Bone marrow (tissue), 2 donors: ENCODE data around the gene TUBGCP3.
"Not testable (repeated sequence)": the region's sequence is repeated elsewhere in the genome, so short reads cannot be mapped to it uniquely, and the experiment has no call there.

Experiments used
- DNase-seq, 2 donors: peaks; one replicate each; lab custom pipeline; 2025; lab: John Stamatoyannopoulos, UW

The TUBGCP3 gene

GRCh38 chr13:112530861-112531260 lies 57.1 kb downstream of the TUBGCP3 start:
- no peak for DNase-seq

GRCh38 chr13:112529216-112529615 lies 58.7 kb downstream of the TUBGCP3 start:
- DNase-seq: no peak

- DNase-seq: no peak
These were observed 61.7 kb downstream of the TUBGCP3 start for GRCh38 chr13:112526146-112526853.

- DNase-seq: no peak
These were observed 62.5 kb downstream of the TUBGCP3 start for GRCh38 chr13:112525356-112525945.

DNA sequence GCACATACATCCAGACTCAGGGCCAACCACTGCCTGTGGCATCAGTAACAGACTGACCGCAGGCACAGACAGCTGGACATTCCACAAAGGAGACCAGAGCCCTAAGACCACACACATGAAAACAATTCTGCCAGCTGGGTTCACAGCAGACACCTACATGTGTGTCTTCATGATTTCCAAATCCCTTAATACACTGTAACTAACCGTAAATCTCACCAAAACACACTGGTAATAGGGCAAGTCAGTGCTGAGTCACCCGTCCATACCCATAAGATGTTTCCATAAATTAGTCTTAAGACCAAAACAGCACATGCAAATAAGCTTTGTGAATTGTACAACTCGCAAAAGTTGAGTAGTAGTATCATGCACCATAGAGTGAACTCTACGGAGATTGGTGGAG lies 65.4 kb downstream of the TUBGCP3 start:
- no peak for DNase-seq

DNA sequence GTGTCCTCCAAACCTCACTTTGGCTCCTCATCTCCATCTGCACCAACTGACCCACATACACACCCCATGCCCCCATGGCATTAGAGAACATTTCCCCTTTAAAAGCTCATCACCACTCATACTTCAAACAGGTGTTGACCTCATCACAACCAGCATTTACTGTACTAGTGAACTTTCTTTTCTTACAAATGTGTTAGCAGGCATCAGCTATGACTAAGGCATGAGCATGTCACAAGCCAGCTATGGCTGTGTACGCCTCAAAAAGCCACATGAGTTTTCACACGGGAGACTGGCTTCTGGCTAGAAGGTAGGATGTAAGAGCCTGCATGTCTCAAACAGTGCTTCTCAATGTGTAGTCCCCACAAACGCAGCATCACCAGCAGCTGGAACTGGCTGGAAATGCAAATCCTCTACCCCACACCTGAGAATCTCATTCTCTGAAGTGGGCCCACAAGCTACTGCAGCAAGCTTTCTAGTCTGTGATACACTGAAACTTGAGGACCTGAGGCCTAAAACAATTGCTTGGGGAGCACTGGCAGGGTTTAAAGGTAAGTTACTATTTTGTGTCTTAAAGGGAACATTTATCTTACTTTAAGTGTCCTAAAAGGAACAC lies 66.8 kb downstream of the TUBGCP3 start:
- DNase-seq: no peak

DNA sequence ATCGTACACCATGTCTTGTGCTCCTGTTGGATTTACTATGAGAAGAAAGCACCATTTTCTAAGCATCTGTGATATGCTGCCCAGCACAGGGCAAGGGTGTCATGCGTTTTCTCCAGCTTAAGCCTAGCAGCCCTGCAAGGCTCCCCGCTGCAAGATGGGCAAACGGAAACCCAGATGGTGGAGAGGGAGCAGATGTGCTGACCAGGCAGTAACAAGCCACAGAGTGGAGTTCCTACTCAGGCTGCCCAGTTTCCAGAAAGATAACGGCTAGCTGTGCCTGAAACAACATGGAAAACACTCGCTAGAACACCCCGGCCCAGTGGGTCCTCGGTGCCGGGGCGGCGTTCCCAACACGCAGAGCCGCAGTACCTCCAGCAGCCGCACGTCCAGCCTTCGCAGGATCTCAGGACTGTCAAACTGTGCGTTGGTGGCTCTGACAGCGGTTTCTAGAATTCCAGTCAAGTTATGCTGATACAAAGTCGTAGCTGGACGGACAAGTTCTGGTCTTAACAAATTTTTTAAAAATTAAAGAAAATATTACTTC lies 68.4 kb downstream of the TUBGCP3 start:
- no peak for DNase-seq

DNA sequence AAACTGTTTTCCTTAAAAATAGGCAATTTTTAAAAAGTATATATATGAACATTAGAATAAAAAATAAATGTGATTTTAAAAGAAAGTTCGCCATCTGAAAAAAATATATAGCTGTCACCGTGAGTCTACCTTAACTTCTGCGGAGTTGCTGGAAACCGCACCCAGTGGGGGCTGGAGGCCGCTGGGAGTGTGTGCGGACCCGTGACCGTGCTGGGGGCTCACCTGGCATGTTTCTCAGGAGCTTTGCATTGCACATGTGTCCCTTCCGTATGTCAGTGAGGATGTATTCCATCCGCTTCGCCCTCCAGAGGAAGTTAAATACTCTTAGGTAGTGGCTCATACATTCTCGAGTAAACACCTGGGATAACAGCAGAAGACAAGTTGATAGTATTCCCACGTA lies 71.7 kb downstream of the TUBGCP3 start:
- DNase-seq: no peak

- no peak for DNase-seq
These were observed 74.2 kb downstream of the TUBGCP3 start for GRCh38 chr13:112513761-112514160.

- DNase-seq: no peak
These were observed 76.8 kb downstream of the TUBGCP3 start for GRCh38 chr13:112510987-112511685.

GRCh38 chr13:112510002-112510780 lies 77.8 kb downstream of the TUBGCP3 start:
- peak in 1 of 2 donors; percentile 21 for DNase-seq

GRCh38 chr13:112509190-112509589 lies 78.8 kb downstream of the TUBGCP3 start:
- DNase-seq: no peak

DNA sequence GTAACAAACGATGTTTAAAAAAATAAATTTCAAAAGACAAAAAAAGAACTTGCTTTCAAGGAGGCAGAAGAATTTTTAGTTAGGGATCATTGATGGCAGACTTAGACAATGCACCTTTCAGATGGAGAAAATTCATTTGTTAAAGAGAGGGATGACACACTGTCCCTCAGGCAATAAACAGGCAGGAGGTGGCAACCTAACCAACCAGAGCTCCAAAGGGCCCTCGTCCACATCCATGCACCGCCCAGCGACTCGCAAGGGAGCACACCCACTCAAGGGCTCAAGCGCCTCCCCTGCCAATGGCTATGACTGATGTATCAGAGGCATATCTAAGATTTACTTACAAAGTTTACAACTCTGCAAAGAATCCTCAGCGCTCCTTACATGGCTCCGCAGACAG lies 81.9 kb downstream of the TUBGCP3 start:
- DNase-seq: no peak

DNA sequence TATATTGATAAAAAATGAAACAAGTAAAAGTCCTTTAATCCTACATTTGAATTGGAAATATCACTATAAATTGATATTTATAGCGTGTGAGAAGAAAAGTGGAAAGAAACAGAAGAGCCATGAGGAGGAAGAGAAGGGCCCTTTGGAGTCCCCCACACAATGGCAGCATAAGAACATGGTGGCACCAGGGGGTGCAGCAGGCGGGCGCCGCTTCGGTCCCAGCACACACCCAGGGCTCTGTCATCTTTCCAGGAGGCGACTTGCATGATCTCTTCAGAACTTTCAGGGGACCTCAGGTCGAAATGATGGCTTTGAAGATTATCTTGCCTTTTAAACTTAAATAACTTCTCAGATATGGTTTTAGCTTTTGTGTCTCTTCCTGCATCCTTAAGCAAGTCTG lies 91.8 kb downstream of the TUBGCP3 start:
- DNase-seq: no peak

DNA sequence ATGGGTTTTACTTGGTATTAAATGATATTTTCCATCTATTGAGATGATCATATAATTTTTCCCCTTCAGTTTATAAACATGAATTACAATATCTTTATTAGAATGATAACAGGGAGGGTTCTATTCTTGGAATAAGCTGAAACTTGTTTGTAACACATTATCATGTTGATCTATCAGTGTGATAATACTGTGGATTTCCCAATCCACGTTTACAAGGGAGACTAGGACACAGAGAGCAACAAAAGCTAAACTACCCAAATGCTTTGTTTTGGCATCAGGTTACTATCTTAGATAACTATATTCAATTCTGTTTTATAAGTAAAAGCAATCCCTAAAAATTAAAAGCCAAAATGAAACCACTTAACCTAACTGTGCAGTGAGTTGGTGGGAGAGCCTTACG lies 92.5 kb downstream of the TUBGCP3 start:
- DNase-seq: no peak

- DNase-seq: no peak
These were observed 98.8 kb downstream of the TUBGCP3 start for GRCh38 chr13:112489199-112489598.

GRCh38 chr13:112488343-112489050 lies 99.5 kb downstream of the TUBGCP3 start:
- not testable (repeated sequence) for DNase-seq

GRCh38 chr13:112487127-112487517 lies 100.8 kb downstream of the TUBGCP3 start:
- no peak for DNase-seq

- no peak for DNase-seq
These were observed 101.4 kb downstream of the TUBGCP3 start for GRCh38 chr13:112486386-112487126.

DNA sequence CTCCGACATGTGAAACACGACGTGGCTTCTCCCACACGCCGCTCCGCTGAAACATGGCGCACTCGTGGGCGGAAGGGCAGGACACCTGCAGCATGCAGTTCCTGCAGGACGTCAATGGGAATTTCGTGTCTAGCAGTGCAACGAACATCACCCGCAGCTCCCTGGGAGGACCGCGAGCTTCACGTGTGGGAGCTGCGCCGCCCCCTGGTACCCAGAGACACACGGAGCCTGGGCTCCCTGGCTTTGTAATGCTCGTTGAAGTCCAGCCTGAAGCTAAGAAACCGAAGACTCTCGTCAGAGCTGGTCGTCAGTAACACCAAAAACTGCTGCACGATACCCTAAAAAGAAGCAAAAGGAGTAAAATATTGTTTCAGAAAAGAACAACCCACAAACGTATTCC lies 102.1 kb downstream of the TUBGCP3 start:
- not testable (repeated sequence) for DNase-seq
